Thoracic aorta (tissue), 2 donors: ENCODE results near the gene PSMD2. TPM values are rescaled to one million over a fixed set of nuclear protein-coding genes. Genes with fewer than 3 reads are reported as not detected.

Experiments used
- ATAC-seq: fragments of 150-250 bp; one replicate; pipeline ENCODE4 v1.8.0; 2017; ENCODE audit warnings: low read depth; ENCODE audit not compliant: insufficient number of reproducible peaks, low FRiP score
- DNase-seq: peaks from one replicate; pipeline ENCODE4 v3.0.0-alpha.2; 2020; ENCODE audit warnings: low spot score
- H3K27ac ChIP-seq, 2 donors: fragments of 200-600 bp; sonication (generic); 1 replicate in 1 of 2; 2 replicates in 1 of 2; pipeline ENCODE4 v1.5.1; 2016; ENCODE audit warnings: mild to moderate bottlenecking in 2 of 2, moderate library complexity in 2 of 2
- H3K27me3 ChIP-seq: fragments of 200-600 bp; sonication (generic); replicated peaks from 2 replicates; pipeline ENCODE4 v1.6.0; 2016; ENCODE audit warnings: mild to moderate bottlenecking; ENCODE audit not compliant: insufficient read depth
- H3K36me3 ChIP-seq: fragments of 200-600 bp; sonication (generic); one replicate; pipeline ENCODE4 v1.5.1; 2016
- H3K4me1 ChIP-seq, 2 donors: fragments of 200-600 bp; sonication (generic); 1 replicate in 1 of 2; 2 replicates in 1 of 2; pipeline versions ENCODE4 v1.5.1 to v1.6.0; 2016; ENCODE audit warnings: low read depth in 2 of 2, mild to moderate bottlenecking in 1 of 2; ENCODE audit not compliant: control insufficient read depth in 1 of 2
- H3K4me3 ChIP-seq: fragments of 200-600 bp; sonication (generic); 2 replicates; pipeline ENCODE4 v1.5.1; 2016; ENCODE audit warnings: mild to moderate bottlenecking
- H3K9me3 ChIP-seq: fragments of 200-600 bp; sonication (generic); 2 replicates; pipeline ENCODE4 v1.5.1; 2016
- total RNA-seq, 2 donors: library from RNA; depleted of rRNA; stranded (reverse); fragments of >200 nt; gene quantifications; one replicate each; pipeline versions ENCODE4 v1.1.0 to v1.2.3, GENCODE V29; 2016
- TF ChIP-seq, protein P1 (sequence below): fragments of 200-600 bp; sonication (generic); IDR thresholded peaks from one replicate; pipeline ENCODE4 v1.5.1; 2019; ENCODE audit warnings: antibody characterized with exemption

PSMD2 gene
- total RNA-seq, 2 donors from 2014 or later: 160 to 213 TPM

GRCh38 chr3:184272269-184272668 lies 26.8 kb upstream of the PSMD2 start:
- Histone ChIP-seq H3K9me3 (no peaks in the 10 kb centered on the region), H3K27me3 (no peaks in the 10 kb centered on the region), H3K36me3 (no peaks in the 10 kb centered on the region), H3K4me3 (no peak overlapping the region), H3K4me1 (no peaks in the 10 kb centered on the region), H3K27ac (no peak overlapping the region)
- DNase-seq: no peak
- no peak for ATAC-seq
- TF ChIP-seq, protein P1, sequence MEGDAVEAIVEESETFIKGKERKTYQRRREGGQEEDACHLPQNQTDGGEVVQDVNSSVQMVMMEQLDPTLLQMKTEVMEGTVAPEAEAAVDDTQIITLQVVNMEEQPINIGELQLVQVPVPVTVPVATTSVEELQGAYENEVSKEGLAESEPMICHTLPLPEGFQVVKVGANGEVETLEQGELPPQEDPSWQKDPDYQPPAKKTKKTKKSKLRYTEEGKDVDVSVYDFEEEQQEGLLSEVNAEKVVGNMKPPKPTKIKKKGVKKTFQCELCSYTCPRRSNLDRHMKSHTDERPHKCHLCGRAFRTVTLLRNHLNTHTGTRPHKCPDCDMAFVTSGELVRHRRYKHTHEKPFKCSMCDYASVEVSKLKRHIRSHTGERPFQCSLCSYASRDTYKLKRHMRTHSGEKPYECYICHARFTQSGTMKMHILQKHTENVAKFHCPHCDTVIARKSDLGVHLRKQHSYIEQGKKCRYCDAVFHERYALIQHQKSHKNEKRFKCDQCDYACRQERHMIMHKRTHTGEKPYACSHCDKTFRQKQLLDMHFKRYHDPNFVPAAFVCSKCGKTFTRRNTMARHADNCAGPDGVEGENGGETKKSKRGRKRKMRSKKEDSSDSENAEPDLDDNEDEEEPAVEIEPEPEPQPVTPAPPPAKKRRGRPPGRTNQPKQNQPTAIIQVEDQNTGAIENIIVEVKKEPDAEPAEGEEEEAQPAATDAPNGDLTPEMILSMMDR: no peak

- Histone ChIP-seq H3K4me1 (no peaks in the 10 kb centered on the region), H3K27me3 (no peaks in the 10 kb centered on the region), H3K27ac (no peak overlapping the region), H3K36me3 (no peaks in the 10 kb centered on the region), H3K4me3 (no peak overlapping the region), H3K9me3 (no peaks in the 10 kb centered on the region)
- ATAC-seq (no peak), DNase-seq (no peak)
- TF ChIP-seq, protein P1: no peak
These were observed 23.7 kb upstream of the PSMD2 start for GRCh38 chr3:184275381-184275701.

DNA sequence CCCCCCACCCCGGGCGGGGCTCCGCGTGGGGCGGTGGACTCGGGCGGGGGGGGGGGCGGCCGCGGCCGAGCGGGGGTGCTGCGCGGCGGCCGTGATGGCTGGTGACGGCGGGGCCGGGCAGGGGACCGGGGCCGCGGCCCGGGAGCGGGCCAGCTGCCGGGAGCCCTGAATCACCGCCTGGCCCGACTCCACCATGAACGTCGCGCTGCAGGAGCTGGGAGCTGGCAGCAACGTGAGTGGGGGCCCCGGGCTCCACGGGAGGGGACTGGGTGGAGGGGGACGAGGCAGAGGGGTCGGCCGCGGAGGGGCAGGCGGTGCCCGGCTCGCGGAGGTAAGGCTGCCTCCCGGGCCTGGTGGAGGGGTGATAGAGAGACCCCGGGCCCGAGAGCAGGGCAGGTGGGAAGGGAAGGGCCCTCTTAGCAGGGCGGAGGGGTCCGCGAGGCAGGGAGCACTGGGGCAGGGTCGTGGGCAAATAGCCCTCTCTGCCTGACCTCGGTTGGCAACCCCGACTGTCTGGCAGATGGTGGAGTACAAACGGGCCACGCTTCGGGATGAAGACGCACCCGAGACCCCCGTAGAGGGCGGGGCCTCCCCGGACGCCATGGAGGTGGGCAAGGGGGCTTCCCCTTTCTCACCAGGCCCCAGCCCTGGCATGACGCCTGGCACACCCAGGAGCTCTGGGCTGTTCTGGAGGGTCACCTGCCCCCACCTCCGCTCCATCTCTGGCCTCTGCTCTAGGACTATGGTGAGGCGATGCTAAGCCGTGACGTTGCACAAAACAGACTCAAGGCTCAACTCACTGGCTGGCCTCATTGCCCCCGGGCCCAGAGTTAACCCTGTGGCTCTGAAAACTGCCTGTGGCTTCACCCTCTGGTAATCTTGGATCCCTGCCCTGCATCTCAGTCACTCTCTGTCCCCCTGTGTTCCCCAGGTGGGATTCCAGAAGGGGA lies 22.8 kb upstream of the PSMD2 start, which contains the start of gene ECE2:
Gene ECE2 (plus strand): TSS at position 62 of the 950 bp plus-strand sequence. CDS start 132 bp downstream, at position 194.
- no peak for ATAC-seq

GRCh38 chr3:184277366-184277765 lies 21.7 kb upstream of the PSMD2 start:
- DNase-seq (no peak), ATAC-seq (no peak)
- no peaks in the 10 kb centered on the region for H3K27me3 ChIP-seq
- TF ChIP-seq, protein P1: no peak
- H3K9me3 ChIP-seq: no peaks in the 10 kb centered on the region
- H3K4me1 ChIP-seq: no peaks in the 10 kb centered on the region
- H3K36me3 ChIP-seq: no peaks in the 10 kb centered on the region
- no peak overlapping the region for H3K27ac ChIP-seq
- no peak overlapping the region for H3K4me3 ChIP-seq

More for the DNA sequence above, 22.8 kb upstream of the PSMD2 start, which contains the start of gene ECE2:
- DNase-seq: no peak
- Histone ChIP-seq H3K4me3 (no peak within 1 kb of the TSS), H3K36me3 (no peaks in the 10 kb centered on the region), H3K4me1 (no peaks in the 10 kb centered on the region), H3K27ac (no peak within 1 kb of the TSS), H3K27me3 (no peaks in the 10 kb centered on the region), H3K9me3 (no peaks in the 10 kb centered on the region)
- TF ChIP-seq, protein P1: no peak

DNA sequence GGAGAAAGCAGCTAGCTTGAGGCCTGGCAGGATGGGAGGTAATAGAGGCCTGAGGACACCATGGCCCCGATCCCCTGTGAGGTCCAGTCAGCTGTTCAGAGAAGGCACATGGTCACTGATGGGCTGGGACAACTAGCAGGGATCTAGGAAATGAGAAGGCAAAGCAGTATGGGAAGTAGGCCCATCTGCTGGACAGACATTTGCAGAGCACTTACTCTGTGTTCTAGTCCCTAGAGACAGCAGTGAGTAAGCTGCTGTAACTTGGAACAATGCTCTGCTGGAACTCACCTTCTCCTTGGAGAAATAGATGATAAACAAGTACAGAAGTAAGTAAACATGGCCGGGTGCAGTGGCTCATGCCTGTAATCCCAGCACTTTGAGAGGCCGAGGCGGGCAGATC lies 16.1 kb upstream of the PSMD2 start:
- Histone ChIP-seq H3K9me3 (no peaks in the 10 kb centered on the region), H3K4me3 (no peak overlapping the region), H3K36me3 (no peaks in the 10 kb centered on the region), H3K4me1 (no peaks in the 10 kb centered on the region), H3K27ac (no peak overlapping the region), H3K27me3 (no peaks in the 10 kb centered on the region)
- ATAC-seq (no peak), DNase-seq (no peak)
- TF ChIP-seq, protein P1: no peak
